Measurements from ENCODE around the gene CASQ1. TPM values are rescaled to one million over a fixed set of nuclear protein-coding genes. Genes with fewer than 3 reads are reported as not detected.

The CASQ1 gene
- total RNA-seq, 1 experiment from 2014 or later: not detected

GRCh38 chr1:160188341-160188740 is 2.0 kb upstream of the CASQ1 start:
- Histone ChIP-seq H3K36me3 (ENCODE audit: control insufficient read depth, insufficient read depth, low read length) (no peaks in the 10 kb centered on the region), H3K27me3 (replicated peaks; ENCODE audit: control insufficient read depth, insufficient read depth, low read length) (no peaks in the 10 kb centered on the region), H3K4me3 (ENCODE audit: low read depth, low read length) (no peak overlapping the region), H3K9me3 (no peaks in the 10 kb centered on the region), H3K4me1 (peaks cover 13% of the 10 kb centered on the region)
- no peaks in the 10 kb centered on the region for H3K4me1 Mint-ChIP-seq (ENCODE audit: low read depth, unreplicated experiment)
- no peaks in the 10 kb centered on the region for H3K27me3 Mint-ChIP-seq (ENCODE audit: insufficient read depth, unreplicated experiment)
- no peaks in the 10 kb centered on the region for H3K9me3 Mint-ChIP-seq (ENCODE audit: unreplicated experiment)
- H3K27ac Mint-ChIP-seq (ENCODE audit: unreplicated experiment): no peak overlapping the region
- TF ChIP-seq, protein P1, sequence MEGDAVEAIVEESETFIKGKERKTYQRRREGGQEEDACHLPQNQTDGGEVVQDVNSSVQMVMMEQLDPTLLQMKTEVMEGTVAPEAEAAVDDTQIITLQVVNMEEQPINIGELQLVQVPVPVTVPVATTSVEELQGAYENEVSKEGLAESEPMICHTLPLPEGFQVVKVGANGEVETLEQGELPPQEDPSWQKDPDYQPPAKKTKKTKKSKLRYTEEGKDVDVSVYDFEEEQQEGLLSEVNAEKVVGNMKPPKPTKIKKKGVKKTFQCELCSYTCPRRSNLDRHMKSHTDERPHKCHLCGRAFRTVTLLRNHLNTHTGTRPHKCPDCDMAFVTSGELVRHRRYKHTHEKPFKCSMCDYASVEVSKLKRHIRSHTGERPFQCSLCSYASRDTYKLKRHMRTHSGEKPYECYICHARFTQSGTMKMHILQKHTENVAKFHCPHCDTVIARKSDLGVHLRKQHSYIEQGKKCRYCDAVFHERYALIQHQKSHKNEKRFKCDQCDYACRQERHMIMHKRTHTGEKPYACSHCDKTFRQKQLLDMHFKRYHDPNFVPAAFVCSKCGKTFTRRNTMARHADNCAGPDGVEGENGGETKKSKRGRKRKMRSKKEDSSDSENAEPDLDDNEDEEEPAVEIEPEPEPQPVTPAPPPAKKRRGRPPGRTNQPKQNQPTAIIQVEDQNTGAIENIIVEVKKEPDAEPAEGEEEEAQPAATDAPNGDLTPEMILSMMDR (IDR thresholded peaks at IDR 0.05; ENCODE audit: insufficient read depth in 1 of 2, low read depth in 1 of 2, low read length in 1 of 2, severe bottlenecking in 1 of 2, unreplicated experiment in 1 of 2): no peak
- H3K36me3 Mint-ChIP-seq (ENCODE audit: insufficient read depth, unreplicated experiment): no peaks in the 10 kb centered on the region
- CTCF ChIA-PET: no interaction called here
- POLR2A ChIA-PET: no interaction called here
- DNase-seq: no peak
- BruUV-seq (replicated peaks): no TSS peak
- H3K4me3 Mint-ChIP-seq (ENCODE audit: unreplicated experiment): no peak overlapping the region
- intact Hi-C loops (cut with micrococcal nuclease; ENCODE audit: unreplicated experiment): no loop called here

DNA sequence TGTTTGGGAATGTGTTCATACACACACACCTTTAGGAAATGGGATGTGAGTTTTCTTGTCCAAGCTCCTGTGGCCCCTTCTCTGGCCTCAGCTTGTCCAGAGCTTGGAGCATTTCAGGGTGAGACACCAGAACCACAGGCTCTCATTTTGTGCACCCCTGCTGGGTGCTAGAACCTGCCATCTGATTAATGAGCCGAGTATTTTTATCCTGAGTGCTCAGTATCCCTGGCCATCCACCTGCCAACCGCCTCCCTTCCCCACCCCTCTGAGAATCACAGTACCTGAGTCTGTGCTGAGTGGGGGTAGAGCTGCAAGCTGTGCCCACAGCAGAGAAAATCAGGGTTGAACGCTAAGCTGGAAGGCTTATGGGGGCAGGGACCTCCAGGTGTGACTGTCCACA is 1.4 kb downstream of the CASQ1 start:
- Histone ChIP-seq H3K4me1 (peaks cover 17% of the 10 kb centered on the region), H3K9me3 (no peaks in the 10 kb centered on the region), H3K4me3 (ENCODE audit: low read depth, low read length) (no peak overlapping the region), H3K36me3 (ENCODE audit: control insufficient read depth, insufficient read depth, low read length) (no peaks in the 10 kb centered on the region), H3K27me3 (replicated peaks; ENCODE audit: control insufficient read depth, insufficient read depth, low read length) (no peaks in the 10 kb centered on the region)
- Mint-ChIP-seq H3K36me3 (ENCODE audit: insufficient read depth, unreplicated experiment) (no peaks in the 10 kb centered on the region), H3K4me3 (ENCODE audit: unreplicated experiment) (no peak overlapping the region), H3K4me1 (ENCODE audit: low read depth, unreplicated experiment) (no peaks in the 10 kb centered on the region), H3K27ac (ENCODE audit: unreplicated experiment) (no peak overlapping the region), H3K27me3 (ENCODE audit: insufficient read depth, unreplicated experiment) (no peaks in the 10 kb centered on the region), H3K9me3 (ENCODE audit: unreplicated experiment) (no peaks in the 10 kb centered on the region)
- CTCF ChIA-PET: interaction anchor here (0.9 to 3.5 kb wide), 7 partner anchors 28 to 185 kb away, joined by 4 to 106 read pairs (median 5); no protein-coding TSS in a partner anchor
- intact Hi-C loops (cut with micrococcal nuclease; ENCODE audit: unreplicated experiment): loop anchor here (2.0 kb wide), 1 partner anchor 29 kb away; no protein-coding TSS in a partner anchor
- TF ChIP-seq, protein P1 (IDR thresholded peaks at IDR 0.05; ENCODE audit: insufficient read depth in 1 of 2, low read depth in 1 of 2, low read length in 1 of 2, severe bottlenecking in 1 of 2, unreplicated experiment in 1 of 2): no peak
- POLR2A ChIA-PET: no interaction called here
- DNase-seq: no peak
- no TSS peak for BruUV-seq (replicated peaks)

- TF ChIP-seq, protein P1 (IDR thresholded peaks at IDR 0.05; ENCODE audit: insufficient read depth in 1 of 2, low read depth in 1 of 2, low read length in 1 of 2, severe bottlenecking in 1 of 2, unreplicated experiment in 1 of 2): no peak
- CTCF ChIA-PET: interaction anchor here (0.6 to 3.5 kb wide), 7 partner anchors 28 to 184 kb away, joined by 3 to 106 read pairs (median 5); partner anchors contain the start of gene KCNJ9
- intact Hi-C loops (cut with micrococcal nuclease; ENCODE audit: unreplicated experiment): loop anchor here (2.0 kb wide), 1 partner anchor 29 kb away; no protein-coding TSS in a partner anchor
- Mint-ChIP-seq H3K9me3 (ENCODE audit: unreplicated experiment) (no peaks in the 10 kb centered on the region), H3K27me3 (ENCODE audit: insufficient read depth, unreplicated experiment) (no peaks in the 10 kb centered on the region), H3K27ac (ENCODE audit: unreplicated experiment) (no peak overlapping the region), H3K4me3 (ENCODE audit: unreplicated experiment) (no peak overlapping the region), H3K4me1 (ENCODE audit: low read depth, unreplicated experiment) (no peaks in the 10 kb centered on the region), H3K36me3 (ENCODE audit: insufficient read depth, unreplicated experiment) (no peaks in the 10 kb centered on the region)
- no peak for DNase-seq
- no peak overlapping the region for H3K4me3 ChIP-seq (ENCODE audit: low read depth, low read length)
- peaks cover 17% of the 10 kb centered on the region for H3K4me1 ChIP-seq
- H3K9me3 ChIP-seq: no peaks in the 10 kb centered on the region
- POLR2A ChIA-PET: no interaction called here
- no TSS peak for BruUV-seq (replicated peaks)
- H3K27me3 ChIP-seq (replicated peaks; ENCODE audit: control insufficient read depth, insufficient read depth, low read length): no peaks in the 10 kb centered on the region
- no peaks in the 10 kb centered on the region for H3K36me3 ChIP-seq (ENCODE audit: control insufficient read depth, insufficient read depth, low read length)
Observed at GRCh38 chr1:160192234-160192633, 1.9 kb downstream of the CASQ1 start.
